ENCODE results near the gene ULBP1. TPM values are rescaled to one million over a fixed set of nuclear protein-coding genes. Genes with fewer than 3 reads are reported as not detected.

ULBP1 gene
- total and polyA plus RNA-seq, 2 experiments from 2014 or later = 0.27 TPM

- no peaks in the 10 kb centered on the region for H3K9me2 ChIP-seq (replicated peaks; ENCODE audit: insufficient read depth)
- no peak for DNase-seq (ENCODE audit: low spot score)
- no peak overlapping the region for H3K27ac ChIP-seq
- 7% methylated on average over 3 of the region's 3 CpGs for WGBS (ENCODE audit: low lambda C conversion rate, missing lambda C conversion rate)
- H3K36me3 ChIP-seq (replicated peaks; ENCODE audit: insufficient read depth, low read depth) = no peaks in the 10 kb centered on the region
- H3K79me2 ChIP-seq = no peaks in the 10 kb centered on the region
- peaks cover 60% of the 10 kb centered on the region for H3K27me3 ChIP-seq
- no peaks in the 10 kb centered on the region for H4K20me1 ChIP-seq (ENCODE audit: insufficient read depth, poor library complexity, severe bottlenecking)
- H3K4me2 ChIP-seq = no peak overlapping the region
- H3K9me3 ChIP-seq (ENCODE audit: low read depth) = no peaks in the 10 kb centered on the region
- TF ChIP-seq EZH2 (IDR thresholded peaks at IDR 0.05; ENCODE audit: borderline replicate concordance) (no peak), EZH2phosphoT487 (IDR thresholded peaks at IDR 0.05; ENCODE audit: low read depth, severe bottlenecking, unreplicated experiment) (no peak), CTCF (IDR thresholded peaks at IDR 0.05; ENCODE audit: poor library complexity) (no peak)
- no peak overlapping the region for H2AFZ ChIP-seq
- no peaks in the 10 kb centered on the region for H3K4me1 ChIP-seq (ENCODE audit: insufficient read depth)
- H3K4me3 ChIP-seq = no peak overlapping the region
Observed at GRCh38 chr6:149929422-149929821, 34.3 kb upstream of the ULBP1 start.

- H3K36me3 ChIP-seq (replicated peaks; ENCODE audit: insufficient read depth, low read depth) = no peaks in the 10 kb centered on the region
- TF ChIP-seq EZH2phosphoT487 (IDR thresholded peaks at IDR 0.05; ENCODE audit: low read depth, severe bottlenecking, unreplicated experiment) = no peak
- no peak for TF ChIP-seq EZH2 (IDR thresholded peaks at IDR 0.05; ENCODE audit: borderline replicate concordance)
- TF ChIP-seq CTCF (IDR thresholded peaks at IDR 0.05; ENCODE audit: poor library complexity) = no peak
- no peaks in the 10 kb centered on the region for H3K9me2 ChIP-seq (replicated peaks; ENCODE audit: insufficient read depth)
Observed at GRCh38 chr6:149931501-149931900, 32.2 kb upstream of the ULBP1 start.

GRCh38 chr6:149933036-149933435 lies 30.7 kb upstream of the ULBP1 start:
- Histone ChIP-seq H4K20me1 (ENCODE audit: insufficient read depth, poor library complexity, severe bottlenecking) (no peaks in the 10 kb centered on the region), H3K27me3 (peaks cover 82% of the 10 kb centered on the region), H3K4me3 (no peak overlapping the region), H3K4me2 (no peak overlapping the region), H3K9me3 (ENCODE audit: low read depth) (no peaks in the 10 kb centered on the region), H3K79me2 (no peaks in the 10 kb centered on the region), H2AFZ (no peak overlapping the region), H3K9me2 (replicated peaks; ENCODE audit: insufficient read depth) (no peaks in the 10 kb centered on the region), H3K36me3 (replicated peaks; ENCODE audit: insufficient read depth, low read depth) (no peaks in the 10 kb centered on the region), H3K4me1 (ENCODE audit: insufficient read depth) (no peaks in the 10 kb centered on the region), H3K27ac (no peak overlapping the region)
- TF ChIP-seq EZH2 (IDR thresholded peaks at IDR 0.05; ENCODE audit: borderline replicate concordance) (no peak), EZH2phosphoT487 (IDR thresholded peaks at IDR 0.05; ENCODE audit: low read depth, severe bottlenecking, unreplicated experiment) (no peak), CTCF (IDR thresholded peaks at IDR 0.05; ENCODE audit: poor library complexity) (no peak)
- no peak for DNase-seq (ENCODE audit: low spot score)
- 65% methylated on average over 5 of the region's 5 CpGs for WGBS (ENCODE audit: low lambda C conversion rate, missing lambda C conversion rate)

More at GRCh38 chr6:149931501-149931900, 32.2 kb upstream of the ULBP1 start:
- Histone ChIP-seq H3K27ac (no peak overlapping the region), H3K79me2 (no peaks in the 10 kb centered on the region), H3K27me3 (peaks cover 69% of the 10 kb centered on the region), H3K9me3 (ENCODE audit: low read depth) (no peaks in the 10 kb centered on the region), H3K4me1 (ENCODE audit: insufficient read depth) (no peaks in the 10 kb centered on the region), H3K4me3 (no peak overlapping the region), H3K4me2 (no peak overlapping the region), H4K20me1 (ENCODE audit: insufficient read depth, poor library complexity, severe bottlenecking) (no peaks in the 10 kb centered on the region), H2AFZ (no peak overlapping the region)
- WGBS (ENCODE audit: low lambda C conversion rate, missing lambda C conversion rate) = 72% methylated on average over 6 of the region's 6 CpGs
- no peak for DNase-seq (ENCODE audit: low spot score)

DNA sequence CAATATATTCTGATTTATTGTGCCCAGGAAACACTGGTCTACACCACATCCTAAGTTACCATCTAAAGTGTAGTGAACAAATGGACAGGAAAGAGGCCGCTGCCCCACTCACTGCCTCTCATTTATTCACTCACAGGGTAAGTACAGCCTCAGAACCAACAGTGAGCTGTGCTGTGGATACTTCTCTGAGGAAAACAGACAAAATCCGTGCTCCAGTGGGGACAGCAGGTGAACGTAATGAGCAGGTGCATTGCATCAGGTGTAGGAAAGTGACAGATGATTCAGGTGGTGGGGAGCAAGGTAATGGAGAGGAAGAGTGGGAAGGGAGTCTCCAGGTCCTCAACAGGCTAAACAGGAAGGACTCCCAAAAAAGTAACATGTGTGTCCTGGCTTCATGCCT lies 30.3 kb upstream of the ULBP1 start:
- no peak for DNase-seq (ENCODE audit: low spot score)
- TF ChIP-seq EZH2 (IDR thresholded peaks at IDR 0.05; ENCODE audit: borderline replicate concordance) (no peak), CTCF (IDR thresholded peaks at IDR 0.05; ENCODE audit: poor library complexity) (no peak), EZH2phosphoT487 (IDR thresholded peaks at IDR 0.05; ENCODE audit: low read depth, severe bottlenecking, unreplicated experiment) (no peak)
- WGBS (ENCODE audit: low lambda C conversion rate, missing lambda C conversion rate) = 40% methylated on average over 3 of the region's 3 CpGs

More for the DNA sequence above, 30.3 kb upstream of the ULBP1 start:
- H3K4me2 ChIP-seq = no peak overlapping the region
- no peak overlapping the region for H2AFZ ChIP-seq
- H3K36me3 ChIP-seq (replicated peaks; ENCODE audit: insufficient read depth, low read depth) = no peaks in the 10 kb centered on the region
- H3K27me3 ChIP-seq = peaks cover 85% of the 10 kb centered on the region
- peaks cover 3% of the 10 kb centered on the region for H3K4me1 ChIP-seq (ENCODE audit: insufficient read depth)
- H3K9me3 ChIP-seq (ENCODE audit: low read depth) = no peaks in the 10 kb centered on the region
- no peak overlapping the region for H3K27ac ChIP-seq
- no peaks in the 10 kb centered on the region for H3K79me2 ChIP-seq
- no peaks in the 10 kb centered on the region for H3K9me2 ChIP-seq (replicated peaks; ENCODE audit: insufficient read depth)
- H3K4me3 ChIP-seq = no peak overlapping the region
- H4K20me1 ChIP-seq (ENCODE audit: insufficient read depth, poor library complexity, severe bottlenecking) = no peaks in the 10 kb centered on the region

Measured in hepatocyte (in vitro differentiated cells).